Measurements from ENCODE around the gene CPNE5. TPM values are rescaled to one million over a fixed set of nuclear protein-coding genes. Genes with fewer than 3 reads are reported as not detected.

The CPNE5 gene
- total and polyA plus RNA-seq, 2 of the 4 experiments (the other 2 are of a cell fraction): 0.07 TPM; not detected in 1

GRCh38 chr6:36847152-36847551 lies 7.9 kb upstream of the CPNE5 start:
- Histone ChIP-seq H2AK9ac (replicated peaks; ENCODE audit: low read depth, low read length, poor library complexity) (no peak overlapping the region), H2BK15ac (ENCODE audit: low read depth, low read length) (no peak overlapping the region), H3K18ac (ENCODE audit: low read depth, low read length) (no peak overlapping the region), H3K4me2 (ENCODE audit: low read depth, low read length) (no peak overlapping the region), H2AK5ac (ENCODE audit: low read depth, low read length) (no peak overlapping the region), H2BK20ac (ENCODE audit: low read depth, low read length) (no peak overlapping the region), H3K27me3 (ENCODE audit: control insufficient read depth, insufficient read depth, low read length) (peaks cover 6% of the 10 kb centered on the region), H3K27ac (ENCODE audit: insufficient read depth, low read length) (no peak overlapping the region), H2AFZ (replicated peaks; ENCODE audit: low read length, poor library complexity) (no peak overlapping the region), H3K14ac (replicated peaks; ENCODE audit: low read depth, low read length) (no peak overlapping the region), H3K9me1 (ENCODE audit: insufficient read depth, low read length) (peaks cover 2% of the 10 kb centered on the region), H3K4me3 (ENCODE audit: insufficient read depth, low read depth, low read length) (no peak overlapping the region), H4K5ac (ENCODE audit: low read depth, low read length) (no peak overlapping the region), H2BK5ac (ENCODE audit: low read depth, low read length, poor library complexity, severe bottlenecking) (no peak overlapping the region), H4K8ac (ENCODE audit: low read depth in 2 of 2, low read length in 2 of 2) (no peak overlapping the region), H3K56ac (ENCODE audit: extremely low read depth, insufficient read depth, low read length) (no peak overlapping the region), H2BK120ac (ENCODE audit: low read depth, low read length) (no peak overlapping the region), H3K79me1 (ENCODE audit: low read depth in 1 of 2, low read length in 2 of 2) (no peaks in the 10 kb centered on the region), H3K23ac (ENCODE audit: low read depth, low read length) (no peak overlapping the region), H4K91ac (ENCODE audit: insufficient read depth, low read depth, low read length) (no peak overlapping the region), H4K20me1 (ENCODE audit: insufficient read depth, low read length) (no peaks in the 10 kb centered on the region), H3K9ac (ENCODE audit: low read depth, low read length) (no peak overlapping the region), H3K4ac (ENCODE audit: low read depth, low read length) (no peak overlapping the region), H3K9me3 (ENCODE audit: control insufficient read depth, insufficient read depth, low read length) (peaks cover 3% of the 10 kb centered on the region), H3K4me1 (ENCODE audit: control insufficient read depth, insufficient read depth, low read length) (peaks cover 2% of the 10 kb centered on the region; the same call in 1 of the 2 replicates), H3K36me3 (ENCODE audit: control insufficient read depth, insufficient read depth, low read length) (no peaks in the 10 kb centered on the region)
- no TSS peak for BruUV-seq (replicated peaks)
- intact Hi-C loops (cut with micrococcal nuclease) (no loop called here), dilution Hi-C loops (cut with HindIII; ENCODE audit: low sequenced_read_pairs, unreplicated experiment) (no loop called here), in situ Hi-C loops (cut with MboI; ENCODE audit: low sequenced_read_pairs) (no loop called here)
- TF ChIP-seq NFE2L2 (IDR thresholded peaks at IDR 0.05; ENCODE audit: low read depth, low read length) (no peak), BHLHE40 (IDR thresholded peaks at IDR 0.05; ENCODE audit: low read depth, low read length) (no peak), RAD21 (IDR thresholded peaks at IDR 0.05; ENCODE audit: low read length) (no peak), ELK1 (IDR thresholded peaks at IDR 0.05; ENCODE audit: borderline replicate concordance, low read depth, low read length) (no peak), RCOR1 (IDR thresholded peaks at IDR 0.05; ENCODE audit: insufficient replicate concordance, low read length) (no peak), CHD1 (IDR thresholded peaks at IDR 0.05; ENCODE audit: low read depth, low read length) (no peak)
- POLR2A ChIA-PET (ENCODE audit: unreplicated experiment): interaction anchor here (0.5 kb wide), 1 partner anchor 325 kb away, joined by 7 read pairs; no protein-coding TSS in a partner anchor
- WGBS, 2 experiments (ENCODE audit: extremely low coverage in 2 of 2, insufficient read length in 1 of 2): no CpG with 5 or more reads among the region's 4 CpGs
- ATAC-seq (ENCODE audit: low read depth) (no peak), DNase-seq (no peak)
- CTCF ChIA-PET: no interaction called here
